GM12878 (cell line): ENCODE results near the gene BPIFA1. TPM values are rescaled to one million over a fixed set of nuclear protein-coding genes. Genes with fewer than 3 reads are reported as not detected.

Experiments used
- ATAC-seq: fragments of 200-7000 bp; cut with Tn5 transposase; 3 replicates; pipeline ENCODE4 v1.9.1; 2020; ENCODE audit warnings: mild to moderate bottlenecking, moderate library complexity
- BruUV-seq: library from RNA; stranded (reverse); fragments of 400-500 nt; replicated peaks from 2 replicates; lab custom pipeline; 2021; lab: Mats Ljungman, UMichigan
- CTCF ChIA-PET: fragments of 300-600 bp; sonication (Branson Sonifier 250); formaldehyde crosslinking; extraction: SDS; loops from one replicate; lab custom pipeline; 2021; ENCODE audit warnings: inconsistent platforms; lab: Yijun Ruan, JAX
- POLR2A ChIA-PET: fragments of 350-600 bp; formaldehyde crosslinking; extraction: SDS; loops from one replicate; lab custom pipeline; 2021; ENCODE audit warnings: inconsistent platforms; lab: Charles Lee
- RAD21 ChIA-PET: fragments of 300-600 bp; sonication (Branson Sonifier 250); formaldehyde crosslinking; loops from one replicate; lab custom pipeline; 2023; ENCODE audit warnings: antibody characterized with exemption; ENCODE audit not compliant: unreplicated experiment; lab: Charles Lee
- SMC1A ChIA-PET: fragments of 300-600 bp; sonication (Branson Sonifier 250); formaldehyde crosslinking; loops from one replicate; lab custom pipeline; 2023; ENCODE audit not compliant: unreplicated experiment, uncharacterized antibody; lab: Charles Lee
- DNase-seq: peaks from one replicate; pipeline ENCODE4 v3.0.0-alpha.2; 2011; ENCODE audit warnings: low read depth, low spot score
- FAIRE-seq: peaks from 3 replicates; lab custom pipeline; 2011; peaks lifted over from hg19 to GRCh38; lab: Jason Lieb, UNC
- H2AFZ ChIP-seq: 2 replicates; pipeline ENCODE4 v1.6.0; 2011; ENCODE audit warnings: low read depth, low read length, control low read depth; ENCODE audit not compliant: control insufficient read depth
- H3K27ac ChIP-seq: 2 replicates; pipeline ENCODE4 v1.5.1; 2011; ENCODE audit warnings: control low read depth; ENCODE audit not compliant: control insufficient read depth, insufficient read depth
- H3K27me3 ChIP-seq, 2 experiments: replicated peaks in 1 of 2; 2 replicates each; pipeline versions ENCODE4 v1.6.0 to v1.6.1; 2011; ENCODE audit warnings: low read length in 1 of 2; ENCODE audit not compliant: control insufficient read depth in 2 of 2, insufficient read depth in 2 of 2
- H3K36me3 ChIP-seq, 2 experiments: 2 replicates each; pipeline ENCODE4 v1.5.1; 2011; ENCODE audit warnings: low read length in 1 of 2; ENCODE audit not compliant: control insufficient read depth in 2 of 2, insufficient read depth in 2 of 2
- H3K4me1 ChIP-seq: 2 replicates; pipeline ENCODE4 v1.6.1; 2011; ENCODE audit warnings: mild to moderate bottlenecking, low read length, moderate library complexity, mixed read lengths; ENCODE audit not compliant: control insufficient read depth, insufficient read depth
- H3K4me2 ChIP-seq: 2 replicates; pipeline ENCODE4 v1.6.0; 2011; ENCODE audit warnings: control low read depth; ENCODE audit not compliant: control insufficient read depth, insufficient read depth
- H3K4me3 ChIP-seq: fragments of 200-600 bp; sonication (generic); 2 replicates; pipeline ENCODE4 v1.5.1; 2016
- H3K79me2 ChIP-seq: 2 replicates; pipeline ENCODE4 v1.6.0; 2011; ENCODE audit warnings: low read length; ENCODE audit not compliant: control insufficient read depth, insufficient read depth
- H3K9ac ChIP-seq: 2 replicates; pipeline ENCODE4 v1.8.0; 2011; ENCODE audit warnings: low read length, control low read depth, mixed read lengths; ENCODE audit not compliant: control insufficient read depth, insufficient read depth
- H3K9me3 ChIP-seq: replicated peaks from 3 replicates; pipeline ENCODE4 v1.5.1; 2011; ENCODE audit warnings: mild to moderate bottlenecking, low read length; ENCODE audit not compliant: control insufficient read depth, insufficient read depth
- H4K20me1 ChIP-seq: 2 replicates; pipeline ENCODE4 v1.6.0; 2011; ENCODE audit not compliant: control insufficient read depth, insufficient read depth
- CEBPB ChIP-seq, 2 experiments: fragments of 150-350 bp in 1 of 2; IDR thresholded peaks; 2 replicates each; pipeline ENCODE4 v1.6.1; 2012 to 2014; ENCODE audit warnings: low read depth in 2 of 2, low read length in 2 of 2, borderline replicate concordance in 1 of 2, inconsistent platforms in 1 of 2
- E4F1 ChIP-seq: fragments of 450-650 bp; IDR thresholded peaks from 2 replicates; pipeline ENCODE4 v1.6.1; 2018; ENCODE audit warnings: borderline replicate concordance, mild to moderate bottlenecking; ENCODE audit not compliant: partially characterized antibody
- GABPA ChIP-seq: IDR thresholded peaks from 2 replicates; pipeline ENCODE4 v1.6.1; 2014; ENCODE audit warnings: antibody characterized with exemption, low read depth, mild to moderate bottlenecking, inconsistent platforms
- MTA3 ChIP-seq: IDR thresholded peaks from 2 replicates; pipeline ENCODE4 v1.6.1; 2012; ENCODE audit warnings: low read length, inconsistent platforms, borderline replicate concordance
- PKNOX1 ChIP-seq: fragments of 450-650 bp; IDR thresholded peaks from 2 replicates; pipeline ENCODE4 v1.6.1; 2016; ENCODE audit warnings: mild to moderate bottlenecking
- POLR2A ChIP-seq: IDR thresholded peaks from 2 replicates; pipeline ENCODE4 v1.6.1; 2011; ENCODE audit warnings: low read depth, mild to moderate bottlenecking, low read length
- SUZ12 ChIP-seq: fragments of 200-600 bp; sonication (generic); IDR thresholded peaks from one replicate; pipeline ENCODE4 v1.6.1; 2018; ENCODE audit warnings: antibody characterized with exemption, mild to moderate bottlenecking; ENCODE audit not compliant: unreplicated experiment
- WGBS: methylation state at CpG from one replicate; pipeline ENCODE4 v1.1.6; 2016; ENCODE audit warnings: low lambda C conversion rate; ENCODE audit not compliant: insufficient replicate concordance, insufficient coverage; ENCODE audit errors: missing lambda C conversion rate; 5-methylcytosine and 5-hydroxymethylcytosine counted together
- in situ Hi-C: fragments of 300-500 bp; cut with MboI; formaldehyde crosslinking; loops from 9 replicates; pipeline ENCODE4 v1.14.3; 2018; ENCODE audit warnings: mixed read lengths
- intact Hi-C: fragments of 100-400 bp; cut with micrococcal nuclease; formaldehyde crosslinking; loops from one replicate; pipeline ENCODE4 v1.14.2; 2022; ENCODE audit not compliant: unreplicated experiment
- polyA plus RNA-seq, 11 experiments: library from polyadenylated mRNA; depleted of rRNA in 4 of 11; unstranded in 6 of 11; stranded (reverse) in 5 of 11; fragments of >200 nt; fragmentation: Nextera tagmentation in 4 of 11; fragmentation: Illumina TruSeq in 1 of 11; extraction: Ambion mirVana in 4 of 11; extraction: Trizol in 1 of 11; gene quantifications; 1 replicate in 1 of 11; 2 replicates in 10 of 11; pipeline versions ENCODE4 v1.2.1 to v1.2.3, GENCODE V29; 2011 to 2016; ENCODE audit warnings: inconsistent platforms in 2 of 11, missing spikeins in 2 of 11, low read depth in 1 of 11
- total RNA-seq, 4 experiments: library from RNA; depleted of rRNA in 3 of 4; stranded (reverse); fragments of >200 nt in 3 of 4; fragmentation: Illumina TruSeq in 1 of 4; extraction: Trizol in 1 of 4; gene quantifications; 2 replicates each; pipeline versions ENCODE4 v1.2.1 to v1.2.3, GENCODE V29; 2013 to 2021

Gene BPIFA1
- total and polyA plus RNA-seq, 10 of the 15 experiments (the other 5 are each of a cell fraction or from before 2014, with no cell fraction given): not detected

DNA sequence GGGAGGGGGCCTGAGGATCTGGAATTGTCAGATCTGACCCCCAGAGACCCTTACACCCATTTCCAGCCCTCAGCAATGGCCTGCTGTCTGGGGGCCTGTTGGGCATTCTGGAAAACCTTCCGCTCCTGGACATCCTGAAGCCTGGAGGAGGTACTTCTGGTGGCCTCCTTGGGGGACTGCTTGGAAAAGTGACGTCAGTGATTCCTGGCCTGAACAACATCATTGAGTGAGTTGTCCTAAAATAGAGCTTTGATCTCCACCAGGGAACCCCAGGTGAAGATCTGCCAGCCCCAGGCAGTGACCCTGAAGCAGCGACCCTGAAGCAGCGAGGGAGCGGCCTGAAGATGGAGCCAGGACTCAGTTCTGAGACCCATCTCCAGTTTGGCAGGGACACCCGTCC, 2.2 kb downstream of the BPIFA1 start (continued):
- TF ChIP-seq GABPA: no peak
- TF ChIP-seq, all 136 proteins: peak for 0

GRCh38 chr20:33239418-33239817, 3.6 kb downstream of the BPIFA1 start:
- H4K20me1 ChIP-seq: no peaks in the 10 kb centered on the region
- H3K79me2 ChIP-seq: no peaks in the 10 kb centered on the region
- H3K36me3 ChIP-seq: no peaks in the 10 kb centered on the region
- TF ChIP-seq POLR2A: no peak
- intact Hi-C loops: no loop called here
- H3K4me3 ChIP-seq: no peak overlapping the region
- peaks cover 0 to 1% of the 10 kb centered on the region in 2 experiments; a peak in 1 of 4 replicates for H3K27me3 ChIP-seq
- no peak overlapping the region for H2AFZ ChIP-seq
- RAD21 ChIA-PET: no interaction called here
- H3K4me2 ChIP-seq: no peak overlapping the region
- CTCF ChIA-PET: interaction anchor here (0.9 to 1.6 kb wide), 3 partner anchors 9 to 53 kb away, joined by 3 read pairs; no protein-coding TSS in a partner anchor
- no peak overlapping the region for H3K27ac ChIP-seq
- ATAC-seq (no peak), FAIRE-seq (no peak), DNase-seq (no peak)
- H3K9me3 ChIP-seq: no peaks in the 10 kb centered on the region
- SMC1A ChIA-PET: no interaction called here
- in situ Hi-C loops: no loop called here
- 6% methylated on average over 1 of the region's 1 CpG for WGBS
- no peaks in the 10 kb centered on the region for H3K4me1 ChIP-seq
- POLR2A ChIA-PET: no interaction called here
- BruUV-seq: no TSS peak
- no peak overlapping the region for H3K9ac ChIP-seq

- no peak for FAIRE-seq
- 1% methylated on average over 4 of the region's 4 CpGs for WGBS
- BruUV-seq: no TSS peak
- no peak for TF ChIP-seq E4F1
- TF ChIP-seq CEBPB (IDR thresholded peaks at IDR 0.05; ENCODE audit: borderline replicate concordance in 1 of 2, low read depth in 2 of 2, low read length in 2 of 2): no peak
- no peak for TF ChIP-seq PKNOX1
- TF ChIP-seq SUZ12: no peak
- TF ChIP-seq MTA3: no peak
Observed at GRCh38 chr20:33239979-33240736, 4.4 kb downstream of the BPIFA1 start.

More at GRCh38 chr20:33239979-33240736, 4.4 kb downstream of the BPIFA1 start:
- Histone ChIP-seq H3K27ac (no peak overlapping the region), H3K4me2 (no peak overlapping the region), H4K20me1 (no peaks in the 10 kb centered on the region), H3K4me3 (no peak overlapping the region), H3K4me1 (no peaks in the 10 kb centered on the region), H3K9ac (no peak overlapping the region), H3K27me3 (0 out of 4 replicates have a peak, but pooled peaks cover 0 to 1% of the 10 kb centered on the region in 2 experiments), H3K36me3 (no peaks in the 10 kb centered on the region), H3K9me3 (no peaks in the 10 kb centered on the region), H3K79me2 (no peaks in the 10 kb centered on the region), H2AFZ (no peak overlapping the region)
- no peak for ATAC-seq
- POLR2A ChIA-PET: no interaction called here
- SMC1A ChIA-PET: no interaction called here
- in situ Hi-C loops (no loop called here), intact Hi-C loops (no loop called here)
- DNase-seq: no peak
- RAD21 ChIA-PET: no interaction called here
- CTCF ChIA-PET: interaction anchor here (1.0 to 1.6 kb wide), 2 partner anchors 12 to 52 kb away, joined by 3 read pairs; no protein-coding TSS in a partner anchor
